HS-5 (cell line): ENCODE data around the gene TMEM108.

ENCODE experiments used
- DNase-seq: peaks from one replicate; pipeline ENCODE4 v3.0.0-alpha.2; 2012; ENCODE audit warnings: low read depth

Gene TMEM108

GRCh38 chr3:133387341-133387740 is 349.1 kb downstream of the TMEM108 start:
- DNase-seq: no peak

- no peak for DNase-seq
These were observed 350.7 kb downstream of the TMEM108 start for GRCh38 chr3:133388696-133389395.

GRCh38 chr3:133390715-133391114 is 352.5 kb downstream of the TMEM108 start:
- no peak for DNase-seq

GRCh38 chr3:133393204-133393603 is 355.0 kb downstream of the TMEM108 start:
- DNase-seq: no peak

- DNase-seq: no peak
These were observed 355.7 kb downstream of the TMEM108 start for GRCh38 chr3:133393691-133394474.

- DNase-seq: no peak
These were observed 356.5 kb downstream of the TMEM108 start for GRCh38 chr3:133394561-133395311.

- DNase-seq: no peak
These were observed 358.7 kb downstream of the TMEM108 start for GRCh38 chr3:133396906-133397305.

- DNase-seq: no peak
These were observed 361.9 kb downstream of the TMEM108 start, which contains the start of gene BFSP2 for GRCh38 chr3:133400006-133400515. Gene BFSP2 (plus strand): TSS chr3:133400056. CDS start chr3:133400084, 28 bp downstream.

GRCh38 chr3:133401374-133402135 is 363.4 kb downstream of the TMEM108 start:
- DNase-seq: no peak

GRCh38 chr3:133404920-133405319 is 366.7 kb downstream of the TMEM108 start:
- no peak for DNase-seq

GRCh38 chr3:133408366-133408765 is 370.2 kb downstream of the TMEM108 start:
- no peak for DNase-seq

- peak; percentile 32 for DNase-seq
These were observed 370.8 kb downstream of the TMEM108 start for GRCh38 chr3:133408961-133409360.

- no peak for DNase-seq
These were observed 372.2 kb downstream of the TMEM108 start for GRCh38 chr3:133410191-133410892.

- DNase-seq: no peak
These were observed 374.3 kb downstream of the TMEM108 start for GRCh38 chr3:133412183-133413132.

GRCh38 chr3:133413161-133414020 is 375.2 kb downstream of the TMEM108 start:
- DNase-seq: no peak

- DNase-seq: no peak
These were observed 375.8 kb downstream of the TMEM108 start for GRCh38 chr3:133414021-133414392.

- DNase-seq: no peak
These were observed 380.2 kb downstream of the TMEM108 start for GRCh38 chr3:133418361-133418760.

- no peak for DNase-seq
These were observed 381.1 kb downstream of the TMEM108 start for GRCh38 chr3:133419151-133419909.
